Fibroblast of villous mesenchyme (primary cell): Measurements from ENCODE around the gene CEBPA. TPM values are rescaled to one million over a fixed set of nuclear protein-coding genes. Genes with fewer than 3 reads are reported as not detected.

Experiments used
- DNase-seq: peaks from one replicate; pipeline ENCODE4 v3.0.0-alpha.2; 2010; ENCODE audit warnings: low read depth
- H3K4me3 ChIP-seq: 2 replicates; pipeline ENCODE4 v1.5.1; 2011; ENCODE audit warnings: low read depth, mild to moderate bottlenecking, low read length
- total RNA-seq: library from RNA; depleted of rRNA; stranded (reverse); fragments of >200 nt; gene quantifications from 2 replicates; pipeline ENCODE4 v1.2.3, GENCODE V29; 2012
- TF ChIP-seq, protein P1 (sequence below): IDR thresholded peaks from 2 replicates; pipeline ENCODE4 v1.5.1; 2012; ENCODE audit warnings: low read depth, mild to moderate bottlenecking, low read length; ENCODE audit not compliant: insufficient read depth

The CEBPA gene
- total RNA-seq, 1 donor: under 0.01 TPM

DNA sequence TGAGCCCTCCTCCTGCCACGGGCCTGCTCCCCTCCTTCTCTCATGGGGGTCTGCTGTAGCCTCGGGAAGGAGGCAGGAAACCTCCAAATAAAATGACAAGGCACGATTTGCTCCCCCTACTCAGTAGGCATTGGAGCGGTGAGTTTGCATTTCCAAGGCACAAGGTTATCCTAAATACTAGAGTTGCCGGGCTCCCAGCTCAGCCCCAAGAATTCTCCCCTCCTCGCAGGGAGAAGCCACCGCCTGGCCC, 1.5 kb downstream of the CEBPA start:
- TF ChIP-seq, protein P1, sequence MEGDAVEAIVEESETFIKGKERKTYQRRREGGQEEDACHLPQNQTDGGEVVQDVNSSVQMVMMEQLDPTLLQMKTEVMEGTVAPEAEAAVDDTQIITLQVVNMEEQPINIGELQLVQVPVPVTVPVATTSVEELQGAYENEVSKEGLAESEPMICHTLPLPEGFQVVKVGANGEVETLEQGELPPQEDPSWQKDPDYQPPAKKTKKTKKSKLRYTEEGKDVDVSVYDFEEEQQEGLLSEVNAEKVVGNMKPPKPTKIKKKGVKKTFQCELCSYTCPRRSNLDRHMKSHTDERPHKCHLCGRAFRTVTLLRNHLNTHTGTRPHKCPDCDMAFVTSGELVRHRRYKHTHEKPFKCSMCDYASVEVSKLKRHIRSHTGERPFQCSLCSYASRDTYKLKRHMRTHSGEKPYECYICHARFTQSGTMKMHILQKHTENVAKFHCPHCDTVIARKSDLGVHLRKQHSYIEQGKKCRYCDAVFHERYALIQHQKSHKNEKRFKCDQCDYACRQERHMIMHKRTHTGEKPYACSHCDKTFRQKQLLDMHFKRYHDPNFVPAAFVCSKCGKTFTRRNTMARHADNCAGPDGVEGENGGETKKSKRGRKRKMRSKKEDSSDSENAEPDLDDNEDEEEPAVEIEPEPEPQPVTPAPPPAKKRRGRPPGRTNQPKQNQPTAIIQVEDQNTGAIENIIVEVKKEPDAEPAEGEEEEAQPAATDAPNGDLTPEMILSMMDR: no peak
- H3K4me3 ChIP-seq: no peak overlapping the region
- no peak for DNase-seq

DNA sequence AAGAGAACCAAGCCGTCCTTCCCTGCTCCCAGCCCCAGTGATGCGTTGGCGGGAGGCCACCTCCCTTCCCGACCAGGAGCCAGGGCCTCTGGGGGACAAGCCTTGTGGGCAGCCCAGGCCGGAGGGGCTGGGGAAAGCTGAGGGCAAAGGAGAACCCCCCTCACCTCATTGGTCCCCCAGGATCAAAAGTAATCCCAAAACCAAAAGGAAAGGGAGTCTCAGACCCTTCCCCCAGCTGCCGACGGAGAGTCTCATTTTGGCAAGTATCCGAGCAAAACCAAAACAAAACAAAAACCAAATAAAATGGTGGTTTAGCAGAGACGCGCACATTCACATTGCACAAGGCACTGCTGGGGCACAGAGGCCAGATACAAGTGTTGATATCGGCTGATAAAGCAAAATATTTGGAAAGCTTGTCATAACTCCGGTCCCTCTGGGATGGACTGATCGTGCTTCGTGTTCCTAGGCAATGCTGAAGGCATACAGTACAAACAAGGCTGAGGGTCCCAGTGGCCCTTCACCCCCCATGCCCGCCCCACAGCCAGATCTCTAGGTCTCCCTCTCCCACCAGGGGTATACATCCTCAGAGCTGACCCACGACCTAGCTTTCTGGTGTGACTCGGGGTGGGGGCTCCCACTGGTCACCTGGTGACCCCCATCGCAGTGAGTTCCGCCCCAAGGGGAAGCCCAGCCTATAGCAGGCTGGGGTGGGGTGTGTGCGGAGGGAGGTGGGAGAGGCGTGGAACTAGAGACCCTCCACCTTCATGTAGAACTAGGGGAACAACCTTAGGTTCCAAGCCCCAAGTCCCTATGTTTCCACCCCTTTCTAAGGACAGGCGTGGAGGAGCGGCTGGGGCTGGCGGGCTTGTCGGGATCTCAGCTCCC, 2.1 kb downstream of the CEBPA start:
- H3K4me3 ChIP-seq: no peak overlapping the region
- no peak for DNase-seq
- TF ChIP-seq, protein P1: no peak

- H3K4me3 ChIP-seq: no peak overlapping the region
- no peak for DNase-seq
- TF ChIP-seq, protein P1: no peak
Measured at GRCh38 chr19:33299051-33299688, 3.2 kb downstream of the CEBPA start.

DNA sequence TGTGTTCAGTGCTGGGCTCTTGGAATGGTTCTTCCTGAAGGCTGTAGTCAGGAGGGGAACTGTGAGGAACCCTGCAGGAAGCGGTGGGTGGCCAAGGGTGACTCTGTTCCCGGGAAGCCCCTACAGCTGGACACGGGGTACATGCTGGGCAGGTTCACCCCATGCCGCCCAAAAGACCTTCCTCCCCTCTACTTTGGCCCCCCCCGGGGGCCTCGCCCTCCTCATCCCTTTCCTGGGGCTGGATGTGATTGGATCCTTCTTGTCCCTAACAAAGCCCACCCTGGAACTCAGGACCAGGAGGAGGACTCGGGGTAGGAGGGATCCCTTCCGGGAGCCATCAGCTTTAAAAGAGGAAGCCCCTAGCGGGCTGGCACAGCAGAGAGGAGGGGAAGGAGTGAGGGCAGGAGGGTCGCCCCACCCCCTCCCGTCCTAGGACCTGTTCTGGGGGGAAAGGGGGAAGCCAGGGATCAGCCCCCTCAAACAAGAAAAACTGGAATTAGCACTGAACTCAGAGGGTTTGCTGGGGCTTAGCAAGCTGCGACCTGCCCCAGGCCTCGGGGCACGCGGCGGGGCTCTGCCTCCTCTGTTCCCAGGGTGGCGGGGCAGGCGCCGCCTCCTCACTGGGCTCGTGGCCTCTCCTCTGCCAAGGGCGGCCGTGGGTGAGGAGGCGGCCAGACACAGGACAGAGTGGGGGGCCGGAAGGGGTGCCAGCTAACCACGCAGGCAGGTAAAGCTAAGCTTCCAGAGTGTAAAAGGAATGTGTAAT, 4.0 kb downstream of the CEBPA start:
- TF ChIP-seq, protein P1: no peak
- DNase-seq: no peak
- H3K4me3 ChIP-seq: no peak overlapping the region

GRCh38 chr19:33297401-33298145, 4.8 kb downstream of the CEBPA start:
- no peak for DNase-seq
- no peak overlapping the region for H3K4me3 ChIP-seq
- TF ChIP-seq, protein P1: no peak

GRCh38 chr19:33296488-33296971, 5.8 kb downstream of the CEBPA start:
- peak; percentile 48 for DNase-seq
- H3K4me3 ChIP-seq: no peak overlapping the region
- TF ChIP-seq, protein P1: no peak
